Neural cell (in vitro differentiated cells): Measurements from ENCODE around the gene UBE2H. TPM values are rescaled to one million over a fixed set of nuclear protein-coding genes. Genes with fewer than 3 reads are reported as not detected.

Source experiments
- H2AFZ ChIP-seq: fragments of 200-600, 300-800 bp; sonication (generic), shearing (Covaris generic); 2 replicates; pipeline ENCODE4 v1.6.0; 2014; ENCODE audit warnings: low read depth, mild to moderate bottlenecking, antibody characterized with exemption, low read length, moderate library complexity
- H3F3A ChIP-seq: fragments of 200-600 bp; shearing (Covaris generic); 2 replicates; pipeline ENCODE4 v1.6.1; 2016; ENCODE audit warnings: mild to moderate bottlenecking, moderate library complexity, mixed read lengths, antibody characterized with exemption, low read length; ENCODE audit not compliant: insufficient read depth, poor library complexity, severe bottlenecking
- H3K27ac ChIP-seq: fragments of 200-600, 300-800 bp; sonication (generic), shearing (Covaris generic); 2 replicates; pipeline ENCODE4 v1.5.1; 2014; ENCODE audit warnings: mild to moderate bottlenecking, low read length, moderate library complexity
- H3K27me3 ChIP-seq: fragments of 300-800, 200-600 bp; sonication (generic), shearing (Covaris generic); 2 replicates; pipeline ENCODE4 v1.6.0; 2014; ENCODE audit warnings: mild to moderate bottlenecking, low read depth, low read length, moderate library complexity; ENCODE audit not compliant: insufficient read depth
- H3K36me3 ChIP-seq: fragments of 300-800, 200-600 bp; sonication (generic), shearing (Covaris generic); 2 replicates; pipeline ENCODE4 v1.5.1; 2014; ENCODE audit warnings: mild to moderate bottlenecking, antibody characterized with exemption, low read length, moderate library complexity; ENCODE audit not compliant: insufficient read depth
- H3K4me2 ChIP-seq: fragments of 300-800, 200-600 bp; sonication (generic), shearing (Covaris generic); 2 replicates; pipeline ENCODE4 v1.6.0; 2014; ENCODE audit warnings: mild to moderate bottlenecking, low read length
- H3K4me3 ChIP-seq: fragments of 300-800, 200-600 bp; sonication (generic), shearing (Covaris generic); 2 replicates; pipeline ENCODE4 v1.5.1; 2014; ENCODE audit warnings: mild to moderate bottlenecking, low read length, moderate library complexity
- H3K79me2 ChIP-seq: fragments of 200-600 bp; shearing (Covaris generic); replicated peaks from 2 replicates; pipeline ENCODE4 v1.6.0; 2014; ENCODE audit warnings: mild to moderate bottlenecking, low read length, moderate library complexity; ENCODE audit not compliant: insufficient read depth
- H3K9ac ChIP-seq: fragments of 300-800, 200-600 bp; sonication (generic), shearing (Covaris generic); 2 replicates; pipeline ENCODE4 v1.6.1; 2016; ENCODE audit warnings: mild to moderate bottlenecking, low read length, mixed read lengths
- H3K9me2 ChIP-seq: fragments of 200-600 bp; shearing (Covaris generic); 2 replicates; pipeline ENCODE4 v1.6.1; 2016; ENCODE audit warnings: mild to moderate bottlenecking, low read length, mixed read lengths; ENCODE audit not compliant: insufficient read depth
- H3K9me3 ChIP-seq: fragments of 200-600, 300-800 bp; sonication (generic), shearing (Covaris generic); 2 replicates; pipeline ENCODE4 v1.6.1; 2016; ENCODE audit warnings: mild to moderate bottlenecking, mixed run types, low read length, moderate library complexity, mixed read lengths
- H4K20me1 ChIP-seq: fragments of 200-600 bp; shearing (Covaris generic); 2 replicates; pipeline ENCODE4 v1.6.1; 2016; ENCODE audit warnings: mild to moderate bottlenecking, mixed run types; ENCODE audit not compliant: insufficient read depth
- EP300 ChIP-seq: fragments of 450-650 bp; conservative IDR thresholded peaks from 2 replicates; pipeline ENCODE4 v1.6.1; 2014; ENCODE audit warnings: antibody characterized with exemption, mild to moderate bottlenecking, moderate library complexity; ENCODE audit not compliant: poor library complexity, severe bottlenecking
- EZH2 ChIP-seq: fragments of 200-600, 300-800 bp; shearing (Covaris generic), sonication (generic); IDR thresholded peaks from 2 replicates; pipeline ENCODE4 v1.6.1; 2014; ENCODE audit warnings: antibody characterized with exemption, low read length, borderline replicate concordance, mild to moderate bottlenecking; ENCODE audit not compliant: insufficient read depth, poor library complexity, severe bottlenecking
- MXI1 ChIP-seq: fragments of 450-650 bp; conservative IDR thresholded peaks from 2 replicates; pipeline ENCODE4 v1.6.1; 2014; ENCODE audit warnings: antibody characterized with exemption, mild to moderate bottlenecking; ENCODE audit not compliant: poor library complexity, severe bottlenecking
- POLR2AphosphoS5 ChIP-seq: IDR thresholded peaks from 2 replicates; pipeline ENCODE4 v1.6.1; 2012
- RAD21 ChIP-seq: fragments of 450-650 bp; conservative IDR thresholded peaks from 2 replicates; pipeline ENCODE4 v1.6.1; 2014; ENCODE audit warnings: antibody characterized with exemption, mild to moderate bottlenecking, moderate library complexity
- SMC3 ChIP-seq: fragments of 450-650 bp; conservative IDR thresholded peaks from 2 replicates; pipeline ENCODE4 v1.6.1; 2014; ENCODE audit warnings: antibody characterized with exemption, mild to moderate bottlenecking, moderate library complexity; ENCODE audit not compliant: poor library complexity
- TAF1 ChIP-seq: IDR thresholded peaks from 2 replicates; pipeline ENCODE4 v1.6.1; 2012; ENCODE audit warnings: low read depth
- polyA plus RNA-seq: library from polyadenylated mRNA; depleted of rRNA; stranded (reverse); fragments of >200 nt; gene quantifications from 2 replicates; pipeline ENCODE4 v1.2.3, GENCODE V29; 2014
- TF ChIP-seq, protein P1 (sequence below): IDR thresholded peaks from 2 replicates; pipeline ENCODE4 v1.6.1; 2012; ENCODE audit warnings: borderline replicate concordance
- TF ChIP-seq, protein P2 (sequence below): fragments of 450-650 bp; IDR thresholded peaks from 2 replicates; pipeline ENCODE4 v1.5.1; 2014; ENCODE audit warnings: antibody characterized with exemption, mild to moderate bottlenecking, moderate library complexity; ENCODE audit not compliant: poor library complexity, severe bottlenecking

Gene UBE2H
- polyA plus RNA-seq, 1 donor from 2014 or later = 96.1 TPM

DNA sequence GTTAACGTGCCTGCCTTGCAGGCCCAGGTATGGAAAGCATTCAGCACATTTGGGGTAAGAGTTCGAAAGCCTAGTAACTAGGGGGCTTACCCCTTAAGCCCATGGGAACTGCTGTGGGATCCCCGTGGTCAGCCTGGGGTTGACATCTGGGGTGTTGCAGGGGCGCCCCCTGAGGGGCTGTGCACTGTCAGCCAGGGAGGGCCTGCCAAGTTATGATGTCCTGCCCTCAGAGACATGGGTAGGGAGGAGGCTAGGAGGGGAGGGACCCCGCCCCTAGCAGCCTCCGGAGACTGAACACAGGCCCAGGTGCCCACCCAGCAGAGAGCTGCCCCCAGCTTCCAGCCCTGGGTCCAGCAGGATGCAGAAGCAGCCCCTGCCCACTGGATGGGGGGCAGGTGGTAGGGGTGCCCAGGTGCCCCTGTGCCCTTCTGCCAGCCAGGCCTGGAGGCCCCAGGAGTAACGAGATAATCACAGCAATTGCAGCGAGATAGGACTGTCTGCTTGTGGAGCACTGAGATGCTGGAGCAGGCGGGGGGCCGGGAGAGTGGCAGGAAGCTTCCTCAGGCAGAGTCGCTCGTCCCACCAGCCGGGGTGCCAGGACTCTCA lies 153.3 kb downstream of the UBE2H start:
- H3K4me2 ChIP-seq = no peak overlapping the region
- TF ChIP-seq EZH2 = no peak
- TF ChIP-seq RAD21 = no peak
- no peak for TF ChIP-seq EP300
- no peak for TF ChIP-seq POLR2AphosphoS5
- TF ChIP-seq TAF1 = no peak
- no peak for TF ChIP-seq MXI1
- TF ChIP-seq, protein P1, sequence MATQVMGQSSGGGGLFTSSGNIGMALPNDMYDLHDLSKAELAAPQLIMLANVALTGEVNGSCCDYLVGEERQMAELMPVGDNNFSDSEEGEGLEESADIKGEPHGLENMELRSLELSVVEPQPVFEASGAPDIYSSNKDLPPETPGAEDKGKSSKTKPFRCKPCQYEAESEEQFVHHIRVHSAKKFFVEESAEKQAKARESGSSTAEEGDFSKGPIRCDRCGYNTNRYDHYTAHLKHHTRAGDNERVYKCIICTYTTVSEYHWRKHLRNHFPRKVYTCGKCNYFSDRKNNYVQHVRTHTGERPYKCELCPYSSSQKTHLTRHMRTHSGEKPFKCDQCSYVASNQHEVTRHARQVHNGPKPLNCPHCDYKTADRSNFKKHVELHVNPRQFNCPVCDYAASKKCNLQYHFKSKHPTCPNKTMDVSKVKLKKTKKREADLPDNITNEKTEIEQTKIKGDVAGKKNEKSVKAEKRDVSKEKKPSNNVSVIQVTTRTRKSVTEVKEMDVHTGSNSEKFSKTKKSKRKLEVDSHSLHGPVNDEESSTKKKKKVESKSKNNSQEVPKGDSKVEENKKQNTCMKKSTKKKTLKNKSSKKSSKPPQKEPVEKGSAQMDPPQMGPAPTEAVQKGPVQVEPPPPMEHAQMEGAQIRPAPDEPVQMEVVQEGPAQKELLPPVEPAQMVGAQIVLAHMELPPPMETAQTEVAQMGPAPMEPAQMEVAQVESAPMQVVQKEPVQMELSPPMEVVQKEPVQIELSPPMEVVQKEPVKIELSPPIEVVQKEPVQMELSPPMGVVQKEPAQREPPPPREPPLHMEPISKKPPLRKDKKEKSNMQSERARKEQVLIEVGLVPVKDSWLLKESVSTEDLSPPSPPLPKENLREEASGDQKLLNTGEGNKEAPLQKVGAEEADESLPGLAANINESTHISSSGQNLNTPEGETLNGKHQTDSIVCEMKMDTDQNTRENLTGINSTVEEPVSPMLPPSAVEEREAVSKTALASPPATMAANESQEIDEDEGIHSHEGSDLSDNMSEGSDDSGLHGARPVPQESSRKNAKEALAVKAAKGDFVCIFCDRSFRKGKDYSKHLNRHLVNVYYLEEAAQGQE = no peak
- TF ChIP-seq SMC3 = no peak
- TF ChIP-seq, protein P2, sequence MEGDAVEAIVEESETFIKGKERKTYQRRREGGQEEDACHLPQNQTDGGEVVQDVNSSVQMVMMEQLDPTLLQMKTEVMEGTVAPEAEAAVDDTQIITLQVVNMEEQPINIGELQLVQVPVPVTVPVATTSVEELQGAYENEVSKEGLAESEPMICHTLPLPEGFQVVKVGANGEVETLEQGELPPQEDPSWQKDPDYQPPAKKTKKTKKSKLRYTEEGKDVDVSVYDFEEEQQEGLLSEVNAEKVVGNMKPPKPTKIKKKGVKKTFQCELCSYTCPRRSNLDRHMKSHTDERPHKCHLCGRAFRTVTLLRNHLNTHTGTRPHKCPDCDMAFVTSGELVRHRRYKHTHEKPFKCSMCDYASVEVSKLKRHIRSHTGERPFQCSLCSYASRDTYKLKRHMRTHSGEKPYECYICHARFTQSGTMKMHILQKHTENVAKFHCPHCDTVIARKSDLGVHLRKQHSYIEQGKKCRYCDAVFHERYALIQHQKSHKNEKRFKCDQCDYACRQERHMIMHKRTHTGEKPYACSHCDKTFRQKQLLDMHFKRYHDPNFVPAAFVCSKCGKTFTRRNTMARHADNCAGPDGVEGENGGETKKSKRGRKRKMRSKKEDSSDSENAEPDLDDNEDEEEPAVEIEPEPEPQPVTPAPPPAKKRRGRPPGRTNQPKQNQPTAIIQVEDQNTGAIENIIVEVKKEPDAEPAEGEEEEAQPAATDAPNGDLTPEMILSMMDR = no peak
- no peaks in the 10 kb centered on the region for H3K9me2 ChIP-seq
- no peaks in the 10 kb centered on the region for H3K27me3 ChIP-seq
- H3K9me3 ChIP-seq = no peaks in the 10 kb centered on the region
- H4K20me1 ChIP-seq = no peaks in the 10 kb centered on the region
- H3K27ac ChIP-seq = no peak overlapping the region
- no peak overlapping the region for H2AFZ ChIP-seq
- no peak overlapping the region for H3K9ac ChIP-seq
- no peaks in the 10 kb centered on the region for H3K79me2 ChIP-seq
- no peaks in the 10 kb centered on the region for H3F3A ChIP-seq
- H3K4me3 ChIP-seq = no peak overlapping the region
- no peaks in the 10 kb centered on the region for H3K36me3 ChIP-seq

DNA sequence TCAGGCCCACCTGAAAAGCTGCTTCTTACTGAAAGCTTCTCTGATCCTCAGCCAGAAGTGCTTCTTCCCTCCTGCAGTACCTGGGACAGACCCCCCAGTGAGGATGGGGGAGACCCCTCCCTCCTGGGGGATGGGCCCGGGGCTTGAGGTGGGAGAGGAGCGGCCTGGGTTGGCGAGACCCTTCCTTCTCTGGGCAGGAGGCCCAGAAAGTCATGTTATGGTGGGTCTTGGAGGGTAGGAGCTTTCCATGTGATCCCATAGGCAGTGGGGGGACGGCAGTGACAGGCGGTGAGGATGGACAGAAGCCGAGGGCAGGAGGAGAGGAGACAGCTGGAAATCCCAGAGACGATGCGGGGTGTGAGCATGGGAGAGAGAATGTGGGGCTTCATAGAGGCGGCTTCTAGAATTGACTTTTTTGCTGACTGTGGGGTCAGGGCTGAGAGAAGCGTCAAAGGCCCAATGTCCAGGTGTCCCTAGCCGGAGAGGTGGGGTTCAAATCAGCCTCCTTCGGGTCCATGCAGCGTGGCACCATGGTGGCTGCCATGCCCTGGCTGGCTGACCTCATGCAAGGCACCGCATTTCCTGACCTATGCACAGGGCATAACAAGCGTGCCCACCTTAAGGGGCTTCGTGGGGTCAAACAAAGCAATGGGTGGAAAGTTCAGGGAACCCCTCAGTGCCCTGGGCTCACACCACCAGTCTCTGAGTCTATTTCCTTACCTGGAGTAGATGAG lies 154.0 kb downstream of the UBE2H start:
- Histone ChIP-seq H3K27ac (no peak overlapping the region), H3K4me3 (no peak overlapping the region), H3K79me2 (no peaks in the 10 kb centered on the region), H4K20me1 (no peaks in the 10 kb centered on the region), H3K9ac (no peak overlapping the region), H3K9me2 (no peaks in the 10 kb centered on the region), H3K27me3 (no peaks in the 10 kb centered on the region), H2AFZ (no peak overlapping the region), H3K4me2 (no peak overlapping the region), H3K9me3 (no peaks in the 10 kb centered on the region), H3F3A (no peaks in the 10 kb centered on the region), H3K36me3 (no peaks in the 10 kb centered on the region)
- TF ChIP-seq TAF1 = no peak
- TF ChIP-seq, protein P2 = no peak
